ENCODE measurements around the gene SLC15A2.
"Not testable (repeated sequence)": the region's sequence is repeated elsewhere in the genome, so short reads cannot be mapped to it uniquely, and the experiment has no call there.

Gene SLC15A2

GRCh38 chr3:121897296-121897695, 3.1 kb downstream of the SLC15A2 start:
- Mint-ChIP-seq H3K4me3 (no peak overlapping the region), H3K4me1 (ENCODE audit: low read depth) (no peaks in the 10 kb centered on the region), H3K9me3 (no peaks in the 10 kb centered on the region), H3K27me3 (ENCODE audit: low read depth) (no peaks in the 10 kb centered on the region), H3K27ac (no peak overlapping the region), H3K36me3 (ENCODE audit: low read depth) (peaks cover 13% of the 10 kb centered on the region)

GRCh38 chr3:121913305-121913990, 19.2 kb downstream of the SLC15A2 start:
- Mint-ChIP-seq H3K27ac (no peak overlapping the region), H3K4me3 (no peak overlapping the region), H3K27me3 (ENCODE audit: low read depth) (no peaks in the 10 kb centered on the region), H3K36me3 (ENCODE audit: low read depth) (peaks cover 28% of the 10 kb centered on the region), H3K9me3 (peaks cover 7% of the 10 kb centered on the region), H3K4me1 (ENCODE audit: low read depth) (peaks cover 7% of the 10 kb centered on the region)

- H3K4me3 Mint-ChIP-seq, result no peak overlapping the region
- no peak overlapping the region for H3K27ac Mint-ChIP-seq
- H3K27me3 Mint-ChIP-seq (ENCODE audit: low read depth), result no peaks in the 10 kb centered on the region
- H3K9me3 Mint-ChIP-seq, result peaks cover 3% of the 10 kb centered on the region
- peaks cover 22% of the 10 kb centered on the region for H3K36me3 Mint-ChIP-seq (ENCODE audit: low read depth)
- peaks cover 5% of the 10 kb centered on the region for H3K4me1 Mint-ChIP-seq (ENCODE audit: low read depth)
These were observed 20.1 kb downstream of the SLC15A2 start for GRCh38 chr3:121914081-121914998.

GRCh38 chr3:121916189-121916588, 22.0 kb downstream of the SLC15A2 start:
- Mint-ChIP-seq H3K4me3 (no peak overlapping the region), H3K27me3 (ENCODE audit: low read depth) (no peaks in the 10 kb centered on the region), H3K9me3 (no peaks in the 10 kb centered on the region), H3K27ac (no peak overlapping the region), H3K36me3 (ENCODE audit: low read depth) (peaks cover 22% of the 10 kb centered on the region), H3K4me1 (ENCODE audit: low read depth) (peaks cover 4% of the 10 kb centered on the region)

GRCh38 chr3:121918779-121919483, 24.7 kb downstream of the SLC15A2 start:
- Mint-ChIP-seq H3K9me3 (no peaks in the 10 kb centered on the region), H3K4me1 (ENCODE audit: low read depth) (peaks cover under 1% of the 10 kb centered on the region), H3K27me3 (ENCODE audit: low read depth) (no peaks in the 10 kb centered on the region), H3K36me3 (ENCODE audit: low read depth) (peaks cover 24% of the 10 kb centered on the region), H3K4me3 (no peak overlapping the region), H3K27ac (no peak overlapping the region)

GRCh38 chr3:121924734-121925133, 30.5 kb downstream of the SLC15A2 start:
- no peaks in the 10 kb centered on the region for H3K4me1 Mint-ChIP-seq (ENCODE audit: low read depth)
- no peaks in the 10 kb centered on the region for H3K9me3 Mint-ChIP-seq
- H3K4me3 Mint-ChIP-seq, result no peak overlapping the region
- no peak overlapping the region for H3K27ac Mint-ChIP-seq
- peaks cover 27% of the 10 kb centered on the region for H3K36me3 Mint-ChIP-seq (ENCODE audit: low read depth)
- no peaks in the 10 kb centered on the region for H3K27me3 Mint-ChIP-seq (ENCODE audit: low read depth)

GRCh38 chr3:121926380-121926779, 32.2 kb downstream of the SLC15A2 start:
- no peaks in the 10 kb centered on the region for H3K9me3 Mint-ChIP-seq
- H3K27me3 Mint-ChIP-seq (ENCODE audit: low read depth), result no peaks in the 10 kb centered on the region
- peaks cover 33% of the 10 kb centered on the region for H3K36me3 Mint-ChIP-seq (ENCODE audit: low read depth)
- no peak overlapping the region for H3K4me3 Mint-ChIP-seq
- H3K27ac Mint-ChIP-seq, result no peak overlapping the region
- H3K4me1 Mint-ChIP-seq (ENCODE audit: low read depth), result no peaks in the 10 kb centered on the region

- not testable (repeated sequence) for H3K4me1 Mint-ChIP-seq (ENCODE audit: low read depth); H3K27me3 Mint-ChIP-seq (ENCODE audit: low read depth); H3K9me3 Mint-ChIP-seq; H3K4me3 Mint-ChIP-seq; H3K27ac Mint-ChIP-seq
- peaks cover 16% of the 10 kb centered on the region for H3K36me3 Mint-ChIP-seq (ENCODE audit: low read depth)
These were observed 44.1 kb downstream of the SLC15A2 start for GRCh38 chr3:121938141-121938855.

GRCh38 chr3:121941592-121941991, 47.4 kb downstream of the SLC15A2 start:
- H3K27me3 Mint-ChIP-seq (ENCODE audit: low read depth), result no peaks in the 10 kb centered on the region
- H3K4me1 Mint-ChIP-seq (ENCODE audit: low read depth), result no peaks in the 10 kb centered on the region
- H3K36me3 Mint-ChIP-seq (ENCODE audit: low read depth), result peaks cover 12% of the 10 kb centered on the region
- H3K27ac Mint-ChIP-seq, result no peak overlapping the region
- H3K4me3 Mint-ChIP-seq, result no peak overlapping the region
- H3K9me3 Mint-ChIP-seq, result no peaks in the 10 kb centered on the region

- Mint-ChIP-seq H3K9me3 (no peaks in the 10 kb centered on the region), H3K27ac (no peak overlapping the region), H3K36me3 (ENCODE audit: low read depth) (peaks cover 12% of the 10 kb centered on the region), H3K27me3 (ENCODE audit: low read depth) (no peaks in the 10 kb centered on the region), H3K4me1 (ENCODE audit: low read depth) (no peaks in the 10 kb centered on the region), H3K4me3 (no peak overlapping the region)
These were observed 48.0 kb downstream of the SLC15A2 start for GRCh38 chr3:121942116-121942786.

- H3K27me3 Mint-ChIP-seq (ENCODE audit: low read depth), result no peaks in the 10 kb centered on the region
- H3K4me3 Mint-ChIP-seq, result no peak overlapping the region
- no peak overlapping the region for H3K27ac Mint-ChIP-seq
- no peaks in the 10 kb centered on the region for H3K9me3 Mint-ChIP-seq
- H3K36me3 Mint-ChIP-seq (ENCODE audit: low read depth), result peaks cover 11% of the 10 kb centered on the region
- no peaks in the 10 kb centered on the region for H3K4me1 Mint-ChIP-seq (ENCODE audit: low read depth)
These were observed 49.2 kb downstream of the SLC15A2 start for GRCh38 chr3:121943431-121943830.

- H3K4me1 Mint-ChIP-seq (ENCODE audit: low read depth), result no peaks in the 10 kb centered on the region
- no peak overlapping the region for H3K27ac Mint-ChIP-seq
These were observed 54.4 kb downstream of the SLC15A2 start for GRCh38 chr3:121948641-121949040.

GRCh38 chr3:121951291-121951919, 57.2 kb downstream of the SLC15A2 start:
- no peaks in the 10 kb centered on the region for H3K27me3 Mint-ChIP-seq (ENCODE audit: low read depth)

More at GRCh38 chr3:121948641-121949040, 54.4 kb downstream of the SLC15A2 start:
- no peaks in the 10 kb centered on the region for H3K27me3 Mint-ChIP-seq (ENCODE audit: low read depth)
- H3K4me3 Mint-ChIP-seq, result no peak overlapping the region
- peaks cover 12% of the 10 kb centered on the region for H3K9me3 Mint-ChIP-seq
- H3K36me3 Mint-ChIP-seq (ENCODE audit: low read depth), result peaks cover 13% of the 10 kb centered on the region

More at GRCh38 chr3:121951291-121951919, 57.2 kb downstream of the SLC15A2 start:
- Mint-ChIP-seq H3K4me1 (ENCODE audit: low read depth) (no peaks in the 10 kb centered on the region), H3K9me3 (peaks cover 15% of the 10 kb centered on the region), H3K36me3 (ENCODE audit: low read depth) (peaks cover 17% of the 10 kb centered on the region), H3K4me3 (no peak overlapping the region), H3K27ac (no peak overlapping the region)
